T-helper 17 cell (primary cell): ENCODE results near the gene CWC27. TPM values are rescaled to one million over a fixed set of nuclear protein-coding genes. Genes with fewer than 3 reads are reported as not detected.
"Not testable (repeated sequence)": the region's sequence is repeated elsewhere in the genome, so short reads cannot be mapped to it uniquely, and the experiment has no call there.

Source experiments
- ATAC-seq: fragments of 150-1000 bp; cut with Tn5 transposase; 2 replicates; pipeline ENCODE4 v1.10.0; 2021; ENCODE audit warnings: mild to moderate bottlenecking, moderate library complexity
- DNase-seq, 3 donors: peaks; one replicate each; pipeline versions ENCODE4 v3.0.0 to v3.0.0-alpha.2; 2020 to 2021
- H3K9me3 ChIP-seq: one replicate; pipeline ENCODE4 v1.7.0; 2013; ENCODE audit warnings: low read length, mild to moderate bottlenecking; ENCODE audit not compliant: control insufficient read depth, poor library complexity, severe bottlenecking
- H3K27ac Mint-ChIP-seq: one replicate; pipeline ENCODE4 v1.8.0; 2022; ENCODE audit warnings: mild to moderate bottlenecking, moderate library complexity, mixed read lengths
- H3K27me3 Mint-ChIP-seq: one replicate; pipeline ENCODE4 v1.8.0; 2022; ENCODE audit warnings: mixed read lengths
- H3K36me3 Mint-ChIP-seq: one replicate; pipeline ENCODE4 v1.8.0; 2022; ENCODE audit warnings: low read depth, mixed read lengths
- H3K4me1 Mint-ChIP-seq: one replicate; pipeline ENCODE4 v1.8.0; 2022; ENCODE audit warnings: mild to moderate bottlenecking, mixed read lengths
- H3K4me3 Mint-ChIP-seq: one replicate; pipeline ENCODE4 v1.8.0; 2022; ENCODE audit warnings: mild to moderate bottlenecking, moderate library complexity, mixed read lengths
- total RNA-seq, 4 donors: library from RNA in 2 of 4; stranded (reverse) in 2 of 4; gene quantifications; one replicate each; pipeline ENCODE4 v1.2.3 and lab custom pipeline; 2022 to 2026

Gene CWC27
- total RNA-seq, 2 donors from 2014 or later: 17.4 to 18.2 TPM

GRCh38 chr5:64914396-64914795, 145.7 kb downstream of the CWC27 start:
- Mint-ChIP-seq H3K27me3 (no peaks in the 10 kb centered on the region), H3K36me3 (peaks cover 11% of the 10 kb centered on the region), H3K27ac (no peak overlapping the region), H3K4me1 (peaks cover 2% of the 10 kb centered on the region), H3K4me3 (no peak overlapping the region)
- DNase-seq (no peak), ATAC-seq (no peak)
- H3K9me3 ChIP-seq: peaks cover 3% of the 10 kb centered on the region

DNA sequence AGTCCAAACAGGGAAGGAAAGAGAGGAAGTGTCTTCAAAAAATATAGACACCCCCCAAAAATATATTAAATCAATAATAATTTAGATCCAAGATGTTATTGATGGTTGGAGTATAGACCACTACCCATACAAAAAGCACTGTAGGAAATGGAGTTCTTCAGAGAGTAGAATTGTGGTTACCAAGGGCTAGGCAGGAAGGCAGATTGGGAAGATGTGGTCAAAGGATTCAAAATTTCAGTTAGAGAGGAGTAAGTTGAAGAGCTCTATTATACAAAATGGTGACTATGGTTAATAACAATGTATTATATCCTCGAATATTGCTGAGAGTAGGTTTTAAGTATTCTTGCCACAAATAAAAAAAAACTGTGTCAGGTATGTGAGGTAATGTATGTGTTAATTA, 149.4 kb downstream of the CWC27 start:
- ATAC-seq (no peak), DNase-seq (no peak)

GRCh38 chr5:64921386-64921785, 152.7 kb downstream of the CWC27 start:
- Mint-ChIP-seq H3K27me3 (no peaks in the 10 kb centered on the region), H3K4me3 (no peak overlapping the region), H3K36me3 (peaks cover 5% of the 10 kb centered on the region), H3K4me1 (peaks cover 6% of the 10 kb centered on the region), H3K27ac (no peak overlapping the region)
- ATAC-seq: no peak
- peaks cover 9% of the 10 kb centered on the region for H3K9me3 ChIP-seq
- no peak for DNase-seq

More for the DNA sequence above, 149.4 kb downstream of the CWC27 start:
- Mint-ChIP-seq H3K27ac (no peak overlapping the region), H3K27me3 (no peaks in the 10 kb centered on the region), H3K4me1 (no peaks in the 10 kb centered on the region), H3K4me3 (no peak overlapping the region), H3K36me3 (peaks cover 5% of the 10 kb centered on the region)
- peaks cover 9% of the 10 kb centered on the region for H3K9me3 ChIP-seq

DNA sequence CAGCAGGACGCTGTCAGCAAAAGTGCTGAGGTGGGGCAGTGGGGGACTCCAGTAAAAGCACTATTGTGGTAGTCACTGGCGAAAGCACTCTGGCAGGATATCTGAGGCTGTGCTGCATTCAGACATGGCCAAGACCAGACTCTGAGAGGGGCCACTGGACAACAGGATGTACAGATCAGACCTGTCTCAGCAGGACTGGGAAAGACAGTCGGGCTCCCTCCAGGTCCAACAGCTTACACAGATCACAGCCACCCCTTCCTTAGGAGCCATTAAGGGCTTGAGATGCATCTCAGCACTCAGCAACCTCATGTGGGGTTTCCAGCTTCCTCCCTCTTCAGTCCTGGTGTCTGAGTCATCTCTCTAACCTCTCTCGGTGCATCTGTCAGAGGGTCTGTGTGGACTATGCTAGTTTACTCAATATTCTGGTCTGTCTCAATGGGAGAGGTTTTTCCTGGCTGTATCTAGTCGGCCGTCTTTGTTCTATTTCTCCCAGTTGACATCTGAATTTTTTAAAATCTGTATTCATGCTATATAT, 154.5 kb downstream of the CWC27 start:
- DNase-seq (no peak), ATAC-seq (no peak)
- Mint-ChIP-seq H3K27me3 (no peaks in the 10 kb centered on the region), H3K27ac (no peak overlapping the region), H3K36me3 (peaks cover 3% of the 10 kb centered on the region), H3K4me1 (peaks cover 11% of the 10 kb centered on the region), H3K4me3 (no peak overlapping the region)
- peaks cover 5% of the 10 kb centered on the region for H3K9me3 ChIP-seq

- DNase-seq (no peak), ATAC-seq (no peak)
- no peak overlapping the region for H3K4me3 Mint-ChIP-seq
- peaks cover 11% of the 10 kb centered on the region for H3K4me1 Mint-ChIP-seq
- no peak overlapping the region for H3K27ac Mint-ChIP-seq
- H3K27me3 Mint-ChIP-seq: no peaks in the 10 kb centered on the region
- peaks cover 5% of the 10 kb centered on the region for H3K9me3 ChIP-seq
- H3K36me3 Mint-ChIP-seq: peaks cover 9% of the 10 kb centered on the region
Observed at GRCh38 chr5:64925123-64925522, 156.4 kb downstream of the CWC27 start.

- DNase-seq (no peak), ATAC-seq (no peak)
- no peaks in the 10 kb centered on the region for H3K9me3 ChIP-seq
- peaks cover 5% of the 10 kb centered on the region for H3K4me1 Mint-ChIP-seq
- peaks cover 10% of the 10 kb centered on the region for H3K36me3 Mint-ChIP-seq
- no peaks in the 10 kb centered on the region for H3K27me3 Mint-ChIP-seq
- no peak overlapping the region for H3K4me3 Mint-ChIP-seq
- H3K27ac Mint-ChIP-seq: no peak overlapping the region
Observed at GRCh38 chr5:64929833-64930232, 161.1 kb downstream of the CWC27 start.

DNA sequence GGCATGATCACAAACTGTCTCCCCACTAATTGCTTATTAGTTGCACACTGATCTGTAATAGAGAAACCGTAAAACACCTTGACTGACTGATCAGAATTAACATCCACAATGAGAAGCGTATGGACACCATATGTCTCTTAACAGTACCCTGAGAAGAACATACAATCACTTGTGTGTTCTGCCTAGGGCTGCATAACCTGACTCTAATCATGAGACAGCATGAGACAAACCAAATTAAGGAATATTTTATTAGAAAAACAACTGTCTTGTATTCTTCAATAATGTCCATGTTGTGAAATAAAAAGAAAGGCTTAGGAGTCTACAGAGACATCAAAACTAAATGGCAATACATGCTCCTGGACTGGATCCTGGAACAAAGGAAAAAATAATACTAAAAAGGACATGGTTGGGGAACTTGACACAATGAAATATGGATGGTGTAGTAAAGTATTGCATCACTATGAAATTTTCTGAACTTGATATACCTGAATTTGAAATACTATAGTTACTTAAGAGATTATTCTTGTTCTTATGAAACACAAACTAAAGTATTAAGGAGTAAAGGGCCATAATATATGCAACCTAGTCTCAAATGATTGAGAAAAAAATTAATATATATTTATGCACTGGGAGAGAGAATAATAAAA, 162.1 kb downstream of the CWC27 start:
- ATAC-seq: no peak

GRCh38 chr5:64939422-64939771, 170.7 kb downstream of the CWC27 start:
- ATAC-seq, H3K36me3 Mint-ChIP-seq, H3K27me3 Mint-ChIP-seq, H3K4me3 Mint-ChIP-seq, H3K27ac Mint-ChIP-seq, H3K9me3 ChIP-seq, DNase-seq, H3K4me1 Mint-ChIP-seq: not testable (repeated sequence)

More for the DNA sequence above, 162.1 kb downstream of the CWC27 start:
- Mint-ChIP-seq H3K4me1 (peaks cover 5% of the 10 kb centered on the region), H3K27me3 (no peaks in the 10 kb centered on the region), H3K27ac (no peak overlapping the region), H3K4me3 (no peak overlapping the region), H3K36me3 (peaks cover 10% of the 10 kb centered on the region)
- no peak for DNase-seq
- H3K9me3 ChIP-seq: no peaks in the 10 kb centered on the region

- DNase-seq: no peak
- H3K4me1 Mint-ChIP-seq: peaks cover 2% of the 10 kb centered on the region
- no peaks in the 10 kb centered on the region for H3K9me3 ChIP-seq
- H3K36me3 Mint-ChIP-seq: peaks cover 8% of the 10 kb centered on the region
- no peak overlapping the region for H3K4me3 Mint-ChIP-seq
- H3K27ac Mint-ChIP-seq: no peak overlapping the region
- no peaks in the 10 kb centered on the region for H3K27me3 Mint-ChIP-seq
- ATAC-seq: no peak
Observed at GRCh38 chr5:64939772-64940510, 171.2 kb downstream of the CWC27 start.

DNA sequence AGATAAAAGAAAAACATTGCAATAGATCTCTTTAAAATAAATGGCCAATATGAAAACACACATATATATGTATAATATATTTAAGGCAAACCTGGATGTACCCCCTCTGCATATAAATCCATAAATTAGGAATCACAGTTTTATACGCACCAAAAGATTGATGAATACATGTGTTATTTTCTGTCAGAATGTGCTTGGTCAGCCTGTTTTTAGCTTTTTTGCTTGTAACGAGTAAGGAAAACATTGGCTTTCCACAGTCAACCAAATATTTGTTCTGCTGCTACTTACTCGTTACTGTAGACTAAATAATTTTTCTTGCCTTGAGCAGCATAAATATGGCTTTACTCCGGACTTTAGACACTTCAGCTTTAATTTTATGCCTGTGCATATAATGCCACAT, 173.7 kb downstream of the CWC27 start:
- no peak for DNase-seq
- no peak overlapping the region for H3K4me3 Mint-ChIP-seq
- no peaks in the 10 kb centered on the region for H3K9me3 ChIP-seq
- H3K27ac Mint-ChIP-seq: no peak overlapping the region
- peaks cover 5% of the 10 kb centered on the region for H3K36me3 Mint-ChIP-seq
- H3K4me1 Mint-ChIP-seq: peaks cover 2% of the 10 kb centered on the region
- H3K27me3 Mint-ChIP-seq: no peaks in the 10 kb centered on the region
- no peak for ATAC-seq

GRCh38 chr5:64944868-64945267, 176.1 kb downstream of the CWC27 start:
- peaks cover 5% of the 10 kb centered on the region for H3K36me3 Mint-ChIP-seq
- no peaks in the 10 kb centered on the region for H3K9me3 ChIP-seq
- H3K4me1 Mint-ChIP-seq: peaks cover 2% of the 10 kb centered on the region
- H3K4me3 Mint-ChIP-seq: no peak overlapping the region
- H3K27ac Mint-ChIP-seq: no peak overlapping the region
- H3K27me3 Mint-ChIP-seq: no peaks in the 10 kb centered on the region
- ATAC-seq (no peak), DNase-seq (no peak)

DNA sequence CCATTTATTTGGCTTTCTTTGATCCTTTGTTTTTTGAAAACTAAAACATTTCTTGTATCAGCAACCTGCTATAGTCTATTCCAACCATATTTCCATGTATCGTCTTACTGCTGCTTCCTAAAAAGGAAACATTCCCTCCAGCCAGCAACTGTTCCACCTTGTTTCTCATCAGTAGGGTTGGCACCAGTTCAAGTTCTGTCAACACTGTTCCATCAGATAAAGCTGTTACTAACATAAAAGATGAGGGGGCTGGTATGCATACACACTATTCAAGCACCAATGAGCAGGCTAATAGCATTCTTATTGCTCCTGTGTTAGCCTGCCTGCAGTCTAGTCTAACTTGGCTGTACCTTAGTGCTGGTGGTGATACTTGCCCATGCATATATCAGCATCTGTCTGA, 178.3 kb downstream of the CWC27 start:
- ATAC-seq (no peak), DNase-seq (no peak)
- no peak overlapping the region for H3K27ac Mint-ChIP-seq
- peaks cover 5% of the 10 kb centered on the region for H3K36me3 Mint-ChIP-seq
- H3K9me3 ChIP-seq: no peaks in the 10 kb centered on the region
- no peaks in the 10 kb centered on the region for H3K27me3 Mint-ChIP-seq
- no peak overlapping the region for H3K4me3 Mint-ChIP-seq
- peaks cover 2% of the 10 kb centered on the region for H3K4me1 Mint-ChIP-seq

- ATAC-seq: no peak
- peaks cover 5% of the 10 kb centered on the region for H3K36me3 Mint-ChIP-seq
Observed at GRCh38 chr5:64947801-64948200, 179.1 kb downstream of the CWC27 start.

GRCh38 chr5:64949331-64949730, 180.6 kb downstream of the CWC27 start:
- peaks cover 3% of the 10 kb centered on the region for H3K9me3 ChIP-seq
- no peak overlapping the region for H3K27ac Mint-ChIP-seq
- no peaks in the 10 kb centered on the region for H3K27me3 Mint-ChIP-seq
- H3K36me3 Mint-ChIP-seq: peaks cover 2% of the 10 kb centered on the region
- peaks cover 2% of the 10 kb centered on the region for H3K4me1 Mint-ChIP-seq
- DNase-seq: no peak
- no peak for ATAC-seq
- no peak overlapping the region for H3K4me3 Mint-ChIP-seq

More at GRCh38 chr5:64947801-64948200, 179.1 kb downstream of the CWC27 start:
- Mint-ChIP-seq H3K4me3 (no peak overlapping the region), H3K4me1 (peaks cover 2% of the 10 kb centered on the region), H3K27me3 (no peaks in the 10 kb centered on the region), H3K27ac (no peak overlapping the region)
- no peaks in the 10 kb centered on the region for H3K9me3 ChIP-seq
- DNase-seq: no peak
